ENCODE results near the gene MYL10.

The MYL10 gene

DNA sequence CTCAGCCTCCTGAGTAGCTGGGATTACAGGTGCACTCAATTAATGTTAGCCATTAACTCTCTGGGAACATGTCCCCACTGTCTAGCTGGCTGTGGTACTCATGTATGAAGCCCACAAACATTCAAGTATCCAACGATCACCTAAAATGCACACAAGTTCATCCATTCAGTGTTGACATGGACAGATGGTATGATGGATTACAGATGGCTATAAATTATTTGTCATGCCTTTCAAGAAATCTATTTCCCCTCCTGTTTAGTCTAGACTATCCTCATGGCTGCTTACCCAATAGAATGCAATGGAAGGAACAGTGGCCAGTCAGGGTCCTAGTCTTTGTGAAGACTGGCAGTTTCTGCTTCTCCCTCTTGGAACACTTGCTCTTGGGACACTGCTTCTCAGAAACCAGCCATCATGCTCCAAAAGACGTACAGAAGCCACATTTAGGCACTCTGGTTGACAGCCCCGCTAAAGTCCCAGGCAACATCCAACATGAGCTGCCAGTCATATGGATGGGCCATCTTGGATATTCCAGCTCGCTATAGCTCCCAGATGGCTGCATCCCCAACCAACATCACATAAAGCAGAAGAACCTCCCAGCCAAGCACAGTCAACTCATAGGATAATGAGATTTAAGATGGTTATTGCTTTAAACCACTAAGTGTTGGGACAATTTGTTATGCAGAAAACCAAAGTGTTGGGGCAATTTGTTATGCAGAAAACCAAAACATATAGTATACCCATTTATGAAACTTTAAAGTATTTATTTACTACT lies 33.1 kb downstream of the MYL10 start:
- DNase-seq, result no peak

DNA sequence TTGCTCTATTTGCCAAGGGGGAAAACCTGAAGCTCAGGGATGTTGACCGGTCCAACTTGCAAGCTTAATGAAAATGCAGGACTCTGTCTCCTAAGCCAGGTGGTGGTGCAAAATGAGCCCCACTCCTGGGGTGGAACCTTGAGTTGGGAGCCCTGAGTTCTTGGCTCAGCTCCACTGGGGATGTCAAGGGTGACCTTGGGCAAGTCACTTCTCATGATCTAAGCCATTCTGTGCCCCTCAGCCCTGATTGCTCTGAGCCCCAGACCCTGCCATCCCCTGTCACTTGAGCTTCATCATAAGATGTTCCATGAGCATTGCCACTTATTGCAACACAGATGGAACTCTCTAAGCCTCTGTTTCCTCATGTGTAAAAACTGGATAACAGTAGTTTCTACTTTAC lies 33.9 kb downstream of the MYL10 start:
- DNase-seq, result no peak

DNA sequence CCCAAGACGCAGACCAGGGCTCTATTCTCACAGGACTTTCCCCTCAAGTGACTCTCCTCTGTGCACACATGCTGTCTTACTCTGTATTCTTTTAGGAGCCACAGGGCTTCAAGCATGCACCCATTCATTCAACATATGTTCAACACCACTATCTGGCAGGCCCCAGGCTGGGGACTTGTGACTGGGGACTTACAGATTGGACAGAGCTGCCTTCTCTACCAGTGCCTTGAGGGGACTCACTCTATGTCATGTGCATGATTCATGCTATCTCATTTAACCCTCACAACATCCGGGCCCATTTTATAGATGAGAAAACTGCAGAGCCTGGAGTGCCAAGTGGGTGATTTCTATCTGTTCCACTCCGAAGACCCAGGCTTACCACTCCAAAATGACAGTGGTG lies 34.3 kb downstream of the MYL10 start:
- DNase-seq, result no peak

DNA sequence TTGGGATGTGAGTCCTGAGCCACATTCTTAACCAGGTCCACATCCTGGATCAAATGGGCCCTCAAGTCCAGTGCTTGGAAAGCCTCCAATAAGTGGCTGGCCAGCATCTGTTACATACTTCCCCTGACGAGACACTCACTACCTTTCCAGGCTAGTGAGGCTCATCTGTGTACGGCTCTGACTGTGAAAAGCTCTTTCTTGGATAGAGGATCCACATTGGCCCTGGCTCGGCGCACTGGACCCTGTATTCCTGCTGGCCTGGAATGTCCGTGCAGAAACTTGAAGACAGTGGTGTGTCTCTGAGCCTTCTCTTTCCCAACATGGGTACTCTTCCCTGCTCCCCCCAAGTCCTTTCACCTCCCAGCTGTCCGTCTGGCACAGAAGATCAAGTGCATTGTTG lies 35.5 kb downstream of the MYL10 start:
- no peak for DNase-seq

DNA sequence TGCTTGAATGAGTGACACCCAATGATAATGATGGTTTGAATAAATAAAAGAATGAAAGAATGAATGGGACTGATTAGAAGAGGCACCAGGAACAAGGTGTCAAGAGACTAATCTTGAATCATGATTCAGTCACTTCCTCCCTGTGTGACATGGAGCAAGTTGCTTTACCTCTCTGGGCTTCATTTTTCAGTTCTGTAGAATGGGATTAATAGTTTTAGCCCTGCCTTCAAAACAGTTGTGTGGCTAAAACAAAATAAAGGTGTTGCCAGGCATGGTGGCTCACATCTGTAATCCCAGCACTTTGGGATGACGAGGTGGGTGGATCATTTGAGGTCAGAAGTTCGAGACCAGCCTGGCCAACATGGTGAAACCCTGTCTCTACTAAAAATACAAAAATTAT lies 37.6 kb downstream of the MYL10 start:
- DNase-seq, result no peak

DNA sequence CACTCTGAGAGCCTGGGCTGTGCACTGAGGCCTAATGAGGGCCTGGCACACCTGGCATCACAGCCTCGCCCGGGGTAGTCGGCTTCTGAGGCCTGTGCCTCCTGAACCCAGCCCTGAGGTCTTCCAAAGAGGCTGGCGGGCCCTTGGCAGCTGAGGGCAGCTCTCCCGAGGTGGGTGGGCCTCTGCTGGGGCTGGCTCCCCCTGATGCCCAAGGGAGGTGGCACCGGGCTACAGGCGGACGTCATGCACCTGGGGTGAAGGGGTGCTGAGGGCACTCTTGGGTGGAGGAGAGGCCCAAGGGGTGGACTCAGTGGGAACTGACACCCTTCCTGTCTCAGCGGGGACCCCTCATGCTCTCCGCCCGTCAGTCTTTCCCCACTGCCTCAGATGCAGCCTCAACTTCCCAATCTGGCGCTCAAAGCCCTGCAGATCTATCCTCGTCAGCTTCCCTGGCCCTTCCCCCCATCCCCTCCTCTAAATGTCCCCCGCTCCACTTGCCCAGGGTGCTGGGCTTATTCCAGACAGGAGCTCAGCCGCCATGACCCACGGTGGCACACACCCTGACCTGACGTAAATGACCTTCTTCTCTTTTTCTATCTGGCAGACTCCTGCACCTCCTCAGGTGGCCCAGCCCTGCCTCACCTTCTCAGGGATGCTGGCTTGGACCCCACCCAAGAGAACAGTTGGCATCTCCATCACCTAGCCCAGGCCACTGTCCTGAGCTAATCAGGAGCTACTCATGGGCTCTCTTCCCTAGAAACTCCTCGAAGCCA lies 38.2 kb downstream of the MYL10 start:
- DNase-seq, result no peak

DNA sequence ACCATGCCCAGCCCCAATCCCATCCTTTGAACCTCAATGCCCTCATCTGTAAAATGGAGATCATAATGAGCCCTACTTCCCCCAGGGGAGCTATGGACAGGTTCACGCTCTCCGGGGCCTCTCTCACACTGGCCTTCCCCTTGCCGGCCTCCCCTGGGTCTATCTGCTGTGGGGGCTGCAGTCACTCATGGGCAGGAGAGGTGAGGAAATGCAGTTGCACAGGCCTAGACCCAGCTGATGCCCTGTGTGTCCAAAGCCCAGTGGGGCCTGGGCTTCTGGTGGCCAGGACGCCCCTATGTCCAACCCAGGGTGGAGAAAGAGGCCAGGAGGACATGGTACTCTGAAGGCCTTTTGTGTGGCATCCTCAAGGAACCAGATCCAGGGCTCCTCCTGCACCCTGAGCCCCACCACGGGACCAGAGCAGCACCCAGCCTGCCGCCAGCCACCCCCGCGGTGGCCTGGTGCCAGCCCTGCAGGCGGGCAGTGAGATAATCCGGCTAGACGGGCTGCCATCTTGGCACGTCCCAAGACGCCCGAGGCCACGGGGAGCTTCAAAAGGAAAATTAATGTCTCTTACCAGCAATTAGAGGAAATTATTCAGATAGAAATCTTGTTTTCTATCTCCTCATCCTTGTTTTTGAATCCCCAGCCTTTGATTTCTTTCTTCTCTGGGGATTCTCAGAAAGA lies 39.0 kb downstream of the MYL10 start:
- DNase-seq, result no peak

DNA sequence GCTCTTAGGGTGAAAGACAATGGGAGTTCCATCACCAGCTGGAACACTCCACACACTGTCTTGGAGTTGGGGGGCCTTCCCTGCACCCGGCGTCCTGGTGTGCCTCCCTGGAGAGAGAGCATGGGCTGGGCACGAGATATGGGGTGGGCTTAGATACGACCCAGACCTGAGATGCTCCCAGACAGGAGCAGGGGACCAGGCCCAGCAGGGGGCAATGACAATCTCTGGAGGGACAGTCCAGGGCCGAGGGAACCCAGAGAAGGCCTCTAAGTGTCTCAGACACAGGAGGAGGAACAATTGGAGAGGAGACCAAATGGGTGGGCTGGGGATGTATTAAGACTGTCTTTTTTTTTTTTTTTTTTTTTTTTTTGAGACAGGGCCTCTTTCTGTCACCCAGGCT lies 40.0 kb downstream of the MYL10 start:
- DNase-seq, result no peak

DNA sequence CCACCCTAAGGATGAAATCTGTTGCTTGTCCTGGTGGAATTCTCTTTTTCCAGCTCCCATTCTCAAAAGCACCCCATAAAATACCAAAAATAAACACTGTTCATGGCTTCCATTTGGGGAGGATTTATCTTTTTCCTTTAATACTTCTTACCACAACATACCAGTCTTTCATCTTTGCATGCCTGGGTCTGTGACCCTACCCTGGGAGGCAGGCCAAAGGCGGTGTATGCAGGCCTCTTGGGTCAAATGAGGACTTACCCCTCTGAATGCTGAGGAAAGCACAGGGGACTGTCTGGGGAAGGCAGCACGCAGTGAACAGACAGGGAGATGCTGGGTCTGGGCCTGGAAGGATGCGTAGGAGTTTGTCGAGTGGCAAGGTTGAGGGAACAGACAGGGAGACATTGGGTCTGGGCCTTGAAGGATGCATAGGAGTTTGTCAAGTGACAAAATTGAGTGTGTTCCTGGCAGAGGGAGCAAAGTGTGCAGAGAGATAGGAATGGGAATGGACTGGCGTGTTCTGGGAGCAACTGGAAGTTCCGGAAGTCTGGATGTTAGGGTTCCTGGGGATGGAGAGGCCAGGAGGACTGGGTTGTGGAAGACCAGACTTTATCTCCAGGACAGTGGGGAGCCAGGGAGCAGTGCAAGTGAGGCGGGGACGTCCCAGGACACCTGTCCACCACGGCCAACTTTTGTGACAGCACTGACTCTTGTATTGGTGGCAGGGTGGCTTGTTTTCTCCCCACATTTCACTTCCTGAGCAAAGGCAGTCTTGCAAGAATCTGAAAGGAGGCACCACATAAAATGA lies 40.8 kb downstream of the MYL10 start:
- DNase-seq, result peak; percentile 20

DNA sequence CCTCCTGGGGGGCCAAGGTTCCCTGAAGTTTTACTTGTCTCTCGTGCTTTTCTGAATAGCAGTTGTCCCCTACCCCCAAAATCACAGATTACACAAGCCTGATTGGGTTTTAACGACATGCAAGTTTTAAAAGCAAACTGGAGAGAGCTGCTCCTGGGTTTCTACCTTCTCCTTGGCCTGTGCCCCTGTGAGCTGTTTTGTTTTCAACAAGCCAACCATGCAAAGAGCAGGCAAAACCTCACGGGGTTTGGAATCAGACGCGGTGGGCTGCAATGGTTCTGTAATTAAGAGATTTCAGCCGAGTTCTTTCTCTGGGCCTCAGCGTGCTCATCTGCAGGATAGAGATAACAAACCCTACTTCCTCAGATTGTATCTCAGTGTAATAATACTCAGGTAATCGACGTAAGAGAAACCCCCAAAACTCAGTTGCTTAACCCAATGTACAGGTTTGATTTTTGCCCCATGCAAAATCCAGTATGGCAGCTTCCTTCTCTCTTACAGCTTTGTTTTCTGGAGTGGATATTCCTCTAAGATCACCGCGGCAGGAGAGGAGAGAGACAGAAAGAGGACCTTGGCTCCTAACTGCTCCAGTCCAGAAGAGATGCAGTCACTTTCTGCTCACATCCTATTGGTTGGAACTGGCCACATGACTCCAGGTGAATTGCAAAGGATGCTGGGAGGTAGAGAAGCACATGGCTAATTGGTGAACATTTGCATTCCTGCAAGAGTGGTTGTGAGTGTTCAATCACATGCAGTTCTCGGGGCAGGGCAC lies 42.0 kb downstream of the MYL10 start:
- DNase-seq, result no peak

DNA sequence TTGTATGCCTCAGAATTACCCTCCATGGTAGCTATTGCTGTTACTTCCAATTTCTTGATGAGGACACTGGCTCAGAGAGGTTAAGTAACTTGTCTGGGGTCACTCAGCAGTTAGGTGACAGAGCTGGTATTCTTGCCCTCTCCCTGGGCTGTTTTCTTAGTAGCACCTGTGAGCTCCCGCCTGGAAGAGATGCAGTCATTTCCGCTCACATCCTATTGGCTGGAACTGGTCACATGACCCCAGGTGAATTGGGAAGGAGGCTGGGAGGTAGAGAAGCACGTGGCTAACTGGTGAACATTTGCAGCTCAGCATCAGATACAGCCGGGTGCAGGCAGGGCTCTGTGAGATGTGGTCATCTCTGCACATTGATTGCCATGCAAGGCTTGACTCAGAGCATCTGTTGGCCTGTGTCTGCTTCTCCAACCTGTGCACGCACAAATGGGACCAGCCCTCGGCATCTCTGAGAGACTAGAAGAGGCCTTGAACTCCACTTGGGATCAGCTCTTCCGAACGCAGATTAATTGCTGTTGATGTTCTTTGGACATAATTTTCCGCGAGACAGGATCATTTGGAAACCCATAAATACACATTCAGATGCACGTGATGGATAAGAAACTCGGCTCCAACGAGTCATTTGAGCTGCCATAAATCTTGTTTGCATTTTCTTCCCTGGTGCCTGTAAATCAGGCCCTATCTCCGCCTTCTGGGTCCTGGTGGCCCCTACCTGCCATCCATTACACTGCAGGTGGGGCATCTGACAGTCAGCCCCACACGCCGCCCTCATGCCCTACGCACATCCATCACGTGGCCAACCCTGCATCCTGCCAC lies 42.8 kb downstream of the MYL10 start:
- DNase-seq, result no peak

DNA sequence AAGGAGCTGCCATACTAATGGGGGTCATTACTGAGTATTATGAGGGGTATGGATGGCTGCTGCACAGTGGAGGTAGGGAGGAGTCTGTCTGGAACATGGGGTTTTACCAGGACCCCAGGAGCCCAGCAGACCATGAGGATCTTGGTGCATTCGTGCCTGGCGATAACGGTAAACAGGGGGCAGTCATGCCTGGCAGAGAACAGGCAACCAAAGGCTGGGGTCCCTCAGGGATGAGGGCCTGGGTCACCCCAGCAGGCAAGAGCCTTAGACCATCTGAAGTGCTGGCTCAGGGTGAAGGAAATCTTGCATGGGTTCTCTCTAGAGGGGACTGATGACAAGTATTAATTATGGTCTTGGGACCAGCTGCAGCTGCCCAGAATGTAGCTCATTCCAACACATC lies 46.1 kb downstream of the MYL10 start:
- no peak for DNase-seq

DNA sequence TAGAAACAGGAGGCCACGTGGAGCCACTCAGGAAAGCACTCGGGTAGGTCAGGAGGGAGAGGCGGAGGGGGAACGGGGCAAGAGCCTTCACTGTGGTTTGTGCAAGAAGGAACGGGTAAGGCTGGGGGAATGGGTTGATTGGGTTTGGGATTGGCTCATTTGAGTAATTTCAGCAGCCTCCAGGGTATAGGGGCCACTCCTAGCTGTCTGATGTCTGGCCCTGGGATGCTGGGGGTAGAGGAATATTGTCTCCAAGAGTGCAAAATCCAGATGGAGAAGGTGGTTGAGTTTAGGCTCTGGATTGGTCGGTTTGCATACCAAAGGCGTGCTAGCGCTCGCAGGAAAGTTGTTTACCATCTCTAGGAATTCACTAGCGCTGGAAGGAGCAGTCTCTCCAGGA lies 47.2 kb downstream of the MYL10 start:
- DNase-seq, result no peak

DNA sequence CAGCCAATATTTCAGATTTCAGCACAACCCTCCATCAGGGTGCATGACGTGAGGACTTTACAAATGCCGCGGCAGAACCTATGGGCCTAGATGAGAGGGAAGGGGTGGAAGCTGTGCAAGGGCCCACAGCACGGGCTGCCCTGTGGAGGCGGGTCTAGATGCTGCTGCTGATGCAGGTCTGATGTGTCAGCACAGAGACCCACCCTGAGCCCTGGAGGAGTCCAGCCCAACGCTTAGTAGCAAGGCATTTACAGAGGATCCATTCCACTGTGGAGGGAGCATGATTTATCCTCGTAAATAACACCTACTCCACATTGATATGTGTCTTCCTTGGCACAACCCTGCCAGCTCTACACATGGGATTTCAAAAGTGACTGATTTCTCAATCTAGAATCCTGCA lies 48.5 kb downstream of the MYL10 start:
- no peak for DNase-seq

DNA sequence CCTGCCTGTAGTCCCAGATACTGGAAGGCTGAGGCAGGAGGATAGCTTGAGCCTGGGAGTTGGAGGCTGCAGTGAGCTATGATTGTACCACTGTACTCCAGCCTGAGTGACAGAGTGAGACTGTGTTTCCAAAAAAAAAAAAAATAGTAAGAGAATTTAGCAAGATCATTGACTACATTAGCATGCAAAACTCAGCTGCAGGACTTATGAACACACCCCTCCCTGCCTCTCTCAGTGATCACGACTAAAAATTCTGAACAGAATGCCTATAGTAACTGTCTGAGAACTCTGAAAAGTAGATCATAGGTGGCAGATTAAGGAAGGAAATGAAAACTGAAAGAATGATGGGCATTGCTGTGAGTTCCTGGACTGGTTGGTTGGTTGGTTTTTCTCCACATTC lies 50.5 kb downstream of the MYL10 start:
- no peak for DNase-seq

DNA sequence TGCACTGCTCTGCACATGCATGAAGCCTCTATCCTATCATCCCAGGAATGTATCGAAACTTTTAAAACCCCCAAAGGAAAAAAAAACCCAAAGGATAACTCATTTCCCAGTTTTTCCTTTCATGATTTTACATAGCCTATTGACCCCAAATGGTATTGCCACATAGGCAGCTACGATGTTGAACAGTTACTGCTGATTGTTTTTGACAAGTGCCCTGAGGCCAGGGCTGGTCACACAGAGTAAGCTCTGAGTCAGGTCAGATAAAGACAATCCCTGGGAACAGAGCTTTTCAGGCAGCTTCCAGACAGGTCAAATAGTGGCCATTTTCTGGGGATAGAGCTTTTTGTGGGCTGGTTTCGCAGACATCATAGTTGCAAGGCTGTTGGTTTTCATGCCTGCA lies 52.1 kb downstream of the MYL10 start:
- DNase-seq, result no peak

DNA sequence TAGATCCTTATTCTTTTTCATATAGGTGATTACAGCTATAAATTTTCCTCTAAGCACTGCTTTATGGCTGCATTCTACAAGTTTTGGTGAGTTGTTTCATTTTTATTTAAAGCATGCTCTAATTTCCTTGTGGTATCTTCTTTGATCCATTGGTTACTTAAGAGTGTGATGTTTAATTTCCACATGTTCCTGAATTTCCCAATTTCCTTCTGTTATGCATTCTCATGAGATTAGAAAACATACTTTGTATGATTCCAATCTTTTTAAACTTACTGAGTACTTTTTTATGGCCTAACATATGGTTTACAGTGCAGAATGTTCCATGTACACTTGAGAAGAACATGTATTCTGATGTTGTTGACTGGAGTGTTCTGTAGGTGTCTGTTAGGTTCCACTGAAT lies 53.4 kb downstream of the MYL10 start:
- DNase-seq, result peak; percentile 34

DNA sequence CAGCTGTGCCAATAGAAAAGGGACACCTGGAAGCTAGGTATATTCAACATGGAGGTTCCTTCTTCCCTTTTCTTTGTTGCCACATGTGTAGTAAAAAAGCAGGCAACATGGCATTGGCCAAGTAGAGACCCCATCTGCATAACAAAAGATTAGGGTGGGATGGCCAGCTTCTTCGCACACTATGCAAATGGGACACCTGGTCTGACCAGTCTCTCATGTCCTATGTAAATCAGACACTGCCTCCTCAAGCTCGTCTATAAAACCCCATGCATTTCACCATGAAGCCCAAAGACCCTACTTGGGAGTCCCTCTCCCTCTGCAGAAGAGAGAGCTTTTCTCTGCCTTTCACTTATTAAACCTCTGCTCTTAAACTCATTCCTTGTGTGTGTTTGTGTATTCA lies 53.9 kb downstream of the MYL10 start:
- DNase-seq, result no peak

DNA sequence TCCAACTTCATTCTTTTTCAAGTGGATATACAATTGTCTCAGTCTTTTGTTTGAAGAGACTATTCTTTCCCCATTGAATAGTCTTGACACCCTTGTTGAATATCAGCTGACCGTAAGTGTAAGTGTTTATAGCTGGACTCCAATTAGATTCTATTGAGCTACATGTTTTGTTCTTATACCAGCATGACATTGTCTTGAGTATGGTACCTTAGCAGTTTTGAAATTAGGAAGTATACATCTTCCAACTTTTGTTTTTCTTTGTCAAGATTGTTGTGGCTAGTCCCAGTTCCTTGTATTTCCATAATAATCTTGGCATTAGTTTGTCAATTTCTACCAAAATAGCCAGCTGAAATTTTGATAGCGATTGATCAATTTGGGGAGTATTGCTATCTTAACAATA lies 56.9 kb downstream of the MYL10 start:
- DNase-seq, result no peak

DNA sequence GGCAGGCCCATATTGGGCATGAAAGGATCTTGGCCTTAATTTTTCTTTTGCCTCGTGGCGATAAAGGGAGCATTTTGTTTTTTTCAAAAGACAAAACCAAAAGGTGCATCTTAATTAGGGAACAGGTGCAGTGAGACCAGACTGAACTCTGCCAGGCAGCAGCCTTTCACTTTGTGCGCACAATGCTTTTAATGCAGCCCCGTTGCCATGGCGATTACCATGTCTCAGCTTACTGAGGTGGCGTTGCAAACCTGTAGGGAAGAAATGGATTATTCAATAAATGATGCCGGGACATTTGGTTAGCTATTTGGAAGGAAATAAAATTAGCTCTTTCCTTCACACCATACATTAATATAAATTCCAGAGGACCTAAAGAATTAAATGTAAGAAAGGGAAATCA lies 61.9 kb downstream of the MYL10 start:
- no peak for DNase-seq

DNA sequence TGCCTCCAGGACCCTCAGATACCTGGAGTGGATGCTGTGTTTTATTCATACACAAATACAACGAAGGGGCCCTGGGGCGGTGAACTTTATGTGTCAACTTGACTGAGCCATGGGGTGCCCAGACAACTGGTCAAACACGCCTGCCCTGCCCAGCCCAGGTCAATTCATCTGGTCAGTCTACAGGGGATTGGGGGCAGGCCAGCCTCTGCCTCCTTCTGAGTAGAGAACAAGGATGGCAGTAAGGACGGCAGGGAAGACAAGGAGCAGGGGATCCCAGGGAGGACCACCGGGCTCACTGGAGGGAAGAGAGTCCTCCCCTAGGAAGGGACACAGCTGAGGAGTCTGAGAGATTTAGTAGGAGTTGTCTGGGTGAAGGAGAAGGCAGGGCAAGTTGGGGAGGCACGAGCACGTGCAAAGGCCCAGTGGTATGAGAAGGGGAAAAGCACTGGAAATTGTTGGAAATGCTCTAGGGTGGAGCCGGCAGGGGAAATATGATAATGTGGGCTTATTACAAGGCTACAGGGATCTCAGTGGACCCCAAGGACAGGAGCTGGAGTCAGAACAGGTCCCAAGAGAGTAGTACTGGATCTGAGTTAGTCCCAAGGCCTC lies 63.4 kb downstream of the MYL10 start:
- no peak for DNase-seq
